H1 (cell line): Measurements from ENCODE around the gene PYGB. TPM values are rescaled to one million over a fixed set of nuclear protein-coding genes. Genes with fewer than 3 reads are reported as not detected.

ENCODE experiments used
- CTCF ChIA-PET: fragments of 300-600 bp; sonication (Branson Sonifier 250); formaldehyde crosslinking; loops from one replicate; lab custom pipeline; 2021; ENCODE audit not compliant: partially characterized antibody; lab: Charles Lee
- POLR2A ChIA-PET: fragments of 300-600 bp; sonication (Branson Sonifier 250); formaldehyde crosslinking; loops from one replicate; lab custom pipeline; 2021; ENCODE audit warnings: inconsistent platforms; ENCODE audit not compliant: partially characterized antibody; lab: Charles Lee
- DNase-seq, 2 experiments: peaks; one replicate each; pipeline versions ENCODE4 v3.0.0 to v3.0.0-alpha.2; 2010 to 2022; ENCODE audit warnings: low spot score in 2 of 2, low read depth in 1 of 2, mixed read lengths in 1 of 2
- FAIRE-seq: peaks from 2 replicates; lab custom pipeline; 2011; peaks lifted over from hg19 to GRCh38; lab: Jason Lieb, UNC
- H2AFZ ChIP-seq: 2 replicates; pipeline ENCODE4 v1.8.1; 2012; ENCODE audit warnings: low read length, inconsistent platforms
- H2AK5ac ChIP-seq: 2 replicates; pipeline ENCODE4 v1.6.1; 2013; ENCODE audit warnings: low read depth, low read length
- H2BK120ac ChIP-seq: replicated peaks from 2 replicates; pipeline ENCODE3; 2013; ENCODE audit warnings: low read depth, low read length, inconsistent platforms
- H2BK12ac ChIP-seq: 2 replicates; pipeline ENCODE4 v1.6.1; 2013; ENCODE audit warnings: low read depth, low read length
- H2BK15ac ChIP-seq: 2 replicates; pipeline ENCODE4 v1.6.1; 2013; ENCODE audit warnings: low read length
- H2BK20ac ChIP-seq: 2 replicates; pipeline ENCODE4 v1.6.1; 2013; ENCODE audit warnings: low read length
- H2BK5ac ChIP-seq: 2 replicates; pipeline ENCODE4 v1.6.1; 2013; ENCODE audit warnings: low read depth, low read length
- H3K14ac ChIP-seq: 2 replicates; pipeline ENCODE4 v1.6.1; 2013; ENCODE audit warnings: inconsistent platforms; ENCODE audit not compliant: insufficient read length
- H3K18ac ChIP-seq: 2 replicates; pipeline ENCODE4 v1.6.1; 2013; ENCODE audit warnings: low read length; ENCODE audit errors: extremely low read depth
- H3K23ac ChIP-seq: 2 replicates; pipeline ENCODE4 v1.6.1; 2013; ENCODE audit warnings: inconsistent platforms; ENCODE audit not compliant: insufficient read length
- H3K23me2 ChIP-seq: 2 replicates; pipeline ENCODE4 v1.6.1; 2013; ENCODE audit warnings: low read depth, low read length
- H3K27ac ChIP-seq: 2 replicates; pipeline ENCODE4 v1.6.1; 2011; ENCODE audit warnings: low read depth, low read length, inconsistent platforms
- H3K27me3 ChIP-seq, 4 experiments: replicated peaks in 1 of 4; 1 replicate in 1 of 4; 2 replicates in 3 of 4; pipeline versions ENCODE4 v1.6.1 to v1.8.1; 2011 to 2013; ENCODE audit warnings: low read length in 3 of 4, mild to moderate bottlenecking in 3 of 4, inconsistent platforms in 2 of 4, mixed read lengths in 2 of 4, moderate library complexity in 1 of 4; ENCODE audit not compliant: control insufficient read depth in 3 of 4, insufficient read depth in 3 of 4; ENCODE audit errors: extremely low read depth in 1 of 4
- H3K36me3 ChIP-seq, 4 experiments: 2 replicates each; pipeline versions ENCODE4 v1.6.1 to v1.8.1; 2011 to 2013; ENCODE audit warnings: mild to moderate bottlenecking in 4 of 4, low read length in 3 of 4, moderate library complexity in 2 of 4, control low read depth in 1 of 4, inconsistent platforms in 1 of 4; ENCODE audit not compliant: insufficient read depth in 4 of 4, control insufficient read depth in 2 of 4
- H3K4ac ChIP-seq: replicated peaks from 2 replicates; pipeline ENCODE3; 2013; ENCODE audit warnings: low read length, low read depth, mixed read lengths, inconsistent platforms; ENCODE audit not compliant: insufficient read length
- H3K4me1 ChIP-seq, 4 experiments: replicated peaks in 1 of 4; 1 replicate in 1 of 4; 2 replicates in 3 of 4; pipeline versions ENCODE4 v1.6.1 to v1.8.1; 2011 to 2013; ENCODE audit warnings: low read length in 3 of 4, inconsistent platforms in 2 of 4, mixed read lengths in 1 of 4; ENCODE audit not compliant: insufficient read depth in 4 of 4, control insufficient read depth in 3 of 4
- H3K4me2 ChIP-seq, 2 experiments: 2 replicates each; pipeline versions ENCODE4 v1.6.1 to v1.8.1; 2011 to 2013; ENCODE audit warnings: low read depth in 2 of 2, low read length in 2 of 2, control low read depth in 1 of 2, inconsistent platforms in 1 of 2, mild to moderate bottlenecking in 1 of 2; ENCODE audit not compliant: insufficient read depth in 1 of 2
- H3K4me3 ChIP-seq, 4 experiments: fragments of 200-600, 300-600 bp in 1 of 4; sonication (generic), shearing (Covaris generic), sonication (Bioruptor Twin) in 1 of 4; 2 replicates each; pipeline versions ENCODE4 v1.5.1 to v1.8.1; 2011 to 2016; ENCODE audit warnings: low read length in 4 of 4, low read depth in 3 of 4, control low read depth in 2 of 4, inconsistent platforms in 2 of 4, mild to moderate bottlenecking in 2 of 4, mixed read lengths in 1 of 4, moderate library complexity in 1 of 4; ENCODE audit not compliant: insufficient read depth in 2 of 4; ENCODE audit errors: extremely low read depth in 1 of 4
- H3K56ac ChIP-seq: replicated peaks from 2 replicates; pipeline ENCODE3; 2013; ENCODE audit warnings: low read depth, mild to moderate bottlenecking, mixed read lengths, low read length, inconsistent platforms; ENCODE audit not compliant: insufficient read length
- H3K79me1 ChIP-seq: 2 replicates; pipeline ENCODE4 v1.6.1; 2013; ENCODE audit warnings: low read depth, low read length, control low read depth
- H3K79me2 ChIP-seq, 2 experiments: 2 replicates each; pipeline versions ENCODE4 v1.6.1 to v1.8.1; 2012 to 2013; ENCODE audit warnings: low read length in 2 of 2, mild to moderate bottlenecking in 2 of 2, inconsistent platforms in 1 of 2; ENCODE audit not compliant: insufficient read depth in 2 of 2, control insufficient read depth in 1 of 2
- H3K9ac ChIP-seq, 4 experiments: replicated peaks in 1 of 4; 1 replicate in 1 of 4; 2 replicates in 3 of 4; pipeline versions ENCODE4 v1.6.1 to v1.8.1; 2011 to 2013; ENCODE audit warnings: low read depth in 3 of 4, low read length in 3 of 4, control low read depth in 2 of 4, mild to moderate bottlenecking in 2 of 4, moderate library complexity in 2 of 4, inconsistent platforms in 1 of 4; ENCODE audit errors: extremely low read depth in 1 of 4
- H3K9me3 ChIP-seq, 2 experiments: 2 replicates each; pipeline versions ENCODE4 v1.6.1 to v1.8.1; 2012 to 2013; ENCODE audit warnings: mild to moderate bottlenecking in 2 of 2, moderate library complexity in 2 of 2, control low read depth in 1 of 2, inconsistent platforms in 1 of 2, low read depth in 1 of 2, low read length in 1 of 2, mixed read lengths in 1 of 2; ENCODE audit not compliant: insufficient read depth in 2 of 2
- H4K20me1 ChIP-seq, 2 experiments: replicated peaks in 1 of 2; 2 replicates each; pipeline versions ENCODE3 to v1.8.1; 2011 to 2013; ENCODE audit warnings: inconsistent platforms in 2 of 2, low read length in 2 of 2, mild to moderate bottlenecking in 1 of 2; ENCODE audit not compliant: insufficient read depth in 2 of 2, control insufficient read depth in 1 of 2
- H4K5ac ChIP-seq: 2 replicates; pipeline ENCODE4 v1.6.1; 2013; ENCODE audit warnings: low read length, low read depth, mixed read lengths, inconsistent platforms; ENCODE audit not compliant: insufficient read length
- H4K8ac ChIP-seq: 2 replicates; pipeline ENCODE4 v1.8.0; 2013; ENCODE audit warnings: mild to moderate bottlenecking, moderate library complexity, low read length, inconsistent platforms; ENCODE audit not compliant: insufficient read depth; ENCODE audit errors: extremely low read depth
- H4K91ac ChIP-seq: replicated peaks from 2 replicates; pipeline ENCODE3; 2013; ENCODE audit warnings: low read length, mixed read lengths, inconsistent platforms; ENCODE audit not compliant: insufficient read length
- BACH1 ChIP-seq: IDR thresholded peaks from 2 replicates; pipeline ENCODE4 v1.6.1; 2012; ENCODE audit warnings: low read length, improper control_type of control experiment
- BCL11A ChIP-seq, 2 experiments: IDR thresholded peaks; one replicate each; pipeline ENCODE4 v1.6.1; 2011; ENCODE audit warnings: low read depth in 2 of 2, low read length in 2 of 2, mild to moderate bottlenecking in 2 of 2
- CHD2 ChIP-seq: IDR thresholded peaks from 2 replicates; pipeline ENCODE4 v1.6.1; 2012; ENCODE audit warnings: low read length, improper control_type of control experiment
- KDM1A ChIP-seq: fragments of 200-600, 300-600 bp; sonication (generic); IDR thresholded peaks from 2 replicates; pipeline ENCODE4 v1.7.1; 2016; ENCODE audit warnings: mild to moderate bottlenecking, low read length, borderline replicate concordance
- RNF2 ChIP-seq: fragments of 200-900, 300-1000 bp; sonication (generic); IDR thresholded peaks from 2 replicates; pipeline ENCODE4 v1.7.1; 2016; ENCODE audit warnings: borderline replicate concordance, low read depth, mild to moderate bottlenecking, antibody characterized with exemption, low read length; ENCODE audit not compliant: poor library complexity, severe bottlenecking; ENCODE audit errors: missing control alignments
- RXRA ChIP-seq: IDR thresholded peaks from 2 replicates; pipeline ENCODE4 v1.6.1; 2011; ENCODE audit warnings: low read depth, mild to moderate bottlenecking, low read length, moderate library complexity; ENCODE audit not compliant: insufficient read depth
- SUZ12 ChIP-seq: fragments of 200-600 bp; sonication (generic); IDR thresholded peaks from 2 replicates; pipeline ENCODE4 v1.6.1; 2012; ENCODE audit warnings: mild to moderate bottlenecking, inconsistent platforms, low read length, moderate library complexity, mixed read lengths
- WGBS, 2 experiments: shearing (Covaris generic) in 1 of 2; methylation state at CpG; one replicate each; pipeline versions ENCODE4 v1.1.6 to v1.1.7; 2013 to 2015; ENCODE audit warnings: low lambda C conversion rate in 2 of 2, mixed read lengths in 2 of 2, inconsistent platforms in 1 of 2, low coverage in 1 of 2, missing lambda C conversion rate in 1 of 2; ENCODE audit not compliant: insufficient replicate concordance in 2 of 2, insufficient coverage in 1 of 2, insufficient read length in 1 of 2; ENCODE audit errors: extremely low coverage in 1 of 2, missing lambda C conversion rate in 1 of 2; 5-methylcytosine and 5-hydroxymethylcytosine counted together
- polyA plus RNA-seq, 7 experiments: library from polyadenylated mRNA; depleted of rRNA in 3 of 7; stranded (reverse) in 5 of 7; unstranded in 2 of 7; fragments of >200 nt in 5 of 7; fragments of 200-250 nt in 2 of 7; gene quantifications; 1 replicate in 5 of 7; 2 replicates in 1 of 7; 4 replicates in 1 of 7; pipeline versions ENCODE4 v1.2.1 to v1.2.3, GENCODE V29; 2011 to 2013; ENCODE audit warnings: missing spikeins in 2 of 7, mixed read lengths in 2 of 7
- total RNA-seq: library from RNA; stranded (reverse); fragmentation: NEBNext Ultra II Directional; extraction: Animal tissue kit (Norgen Biotek cat#: 25700); gene quantifications from 2 replicates; pipeline ENCODE4 v1.2.1, GENCODE V29; 2021
- TF ChIP-seq, protein P1 (sequence below): IDR thresholded peaks from 2 replicates; pipeline ENCODE4 v1.6.1; 2011; ENCODE audit warnings: low read depth, mild to moderate bottlenecking, low read length; ENCODE audit not compliant: insufficient read depth

Gene PYGB
- total and polyA plus RNA-seq, 2 of the 8 experiments (the other 6 are each of a cell fraction or from before 2014, with no cell fraction given), result 26.6 to 56.0 TPM

DNA sequence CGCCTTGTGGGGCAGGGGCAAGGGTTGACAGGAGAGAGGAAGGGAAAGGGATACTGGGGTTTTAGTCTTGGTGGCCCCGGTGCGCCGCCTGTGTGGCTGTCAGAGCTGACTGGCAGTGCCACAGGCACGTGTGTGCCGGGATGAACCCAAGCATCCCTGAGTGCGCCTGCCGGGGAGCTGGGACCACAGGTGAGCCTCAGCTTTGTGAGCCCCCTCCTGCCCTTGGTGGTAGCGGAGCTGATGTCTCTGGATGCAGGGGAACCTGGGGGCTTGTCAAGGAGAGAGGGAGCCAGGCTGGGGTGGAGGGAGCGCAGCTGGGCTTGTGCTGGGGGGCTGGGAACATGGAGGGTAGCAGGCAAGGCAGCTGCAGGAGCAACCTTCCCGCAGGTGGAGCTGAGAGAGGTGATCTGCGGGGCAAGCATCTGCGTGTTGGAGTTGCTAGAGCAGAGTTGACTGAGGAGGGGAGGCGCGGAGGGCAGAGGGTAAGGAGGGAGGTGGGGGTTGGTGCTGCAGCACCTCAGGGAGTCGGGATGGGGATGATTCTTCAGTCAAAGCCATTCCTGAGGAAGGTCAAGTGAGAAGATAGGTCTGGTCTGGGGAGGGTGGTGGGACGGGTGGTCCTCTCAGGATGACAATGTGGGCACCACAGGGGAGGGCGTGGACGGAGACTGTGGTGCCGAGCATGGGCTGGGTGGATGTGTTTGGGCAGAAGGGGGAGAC, 28.1 kb downstream of the PYGB start:
- no peak overlapping the region for H2BK15ac ChIP-seq
- peaks cover 4 to 5% of the 10 kb centered on the region in 2 experiments for H4K20me1 ChIP-seq
- H3K23ac ChIP-seq, result no peak overlapping the region
- H2AFZ ChIP-seq, result no peak overlapping the region
- WGBS, 2 experiments, result 89% methylated on average over 20 of the region's 20 CpGs; no CpG with 5 or more reads in 1 of the 2 experiments
- no peaks in the 10 kb centered on the region; the same call in 1 of the 2 replicates for H3K79me1 ChIP-seq
- TF ChIP-seq RXRA, result no peak
- TF ChIP-seq RNF2, result no peak
- no peak for TF ChIP-seq BCL11A (IDR thresholded peaks at IDR 0.05; ENCODE audit: low read depth in 2 of 2, low read length in 2 of 2)
- TF ChIP-seq CHD2, result no peak
- no peak for TF ChIP-seq KDM1A
- TF ChIP-seq SUZ12, result no peak
- TF ChIP-seq, protein P1, sequence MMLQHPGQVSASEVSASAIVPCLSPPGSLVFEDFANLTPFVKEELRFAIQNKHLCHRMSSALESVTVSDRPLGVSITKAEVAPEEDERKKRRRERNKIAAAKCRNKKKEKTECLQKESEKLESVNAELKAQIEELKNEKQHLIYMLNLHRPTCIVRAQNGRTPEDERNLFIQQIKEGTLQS, result no peak
- TF ChIP-seq BACH1, result no peak
- CTCF ChIA-PET, result interaction anchor here (1.2 to 5.1 kb wide), 4 partner anchors 12 to 20 kb away, joined by 3 to 30 read pairs (median 4); no protein-coding TSS in a partner anchor
- H3K14ac ChIP-seq, result no peak overlapping the region
- no peak overlapping the region for H3K4me3 ChIP-seq
- no peak overlapping the region for H4K8ac ChIP-seq
- H4K91ac ChIP-seq, result no peak overlapping the region
- no peak overlapping the region for H3K4me2 ChIP-seq
- H2BK5ac ChIP-seq, result no peak overlapping the region; the same call in 1 of the 2 replicates
- no peak overlapping the region for H3K56ac ChIP-seq
- H3K9ac ChIP-seq, result no peak overlapping the region
- H3K23me2 ChIP-seq, result no peaks in the 10 kb centered on the region
- no peak overlapping the region for H2BK20ac ChIP-seq
- POLR2A ChIA-PET, result no interaction called here
- H3K4me1 ChIP-seq, result no peaks in the 10 kb centered on the region
- no peak overlapping the region for H3K27ac ChIP-seq
- H2BK120ac ChIP-seq, result no peak overlapping the region
- FAIRE-seq (no peak), DNase-seq (peak in 1 of 2 experiments; percentile 42)
- H3K36me3 ChIP-seq, result peaks cover 5 to 31% (median 19%) of the 10 kb centered on the region in 4 experiments; a peak in 7 of 8 replicates
- no peaks in the 10 kb centered on the region for H3K27me3 ChIP-seq
- H3K4ac ChIP-seq, result no peak overlapping the region
- no peaks in the 10 kb centered on the region for H3K9me3 ChIP-seq
- no peak overlapping the region for H2AK5ac ChIP-seq
- H4K5ac ChIP-seq, result no peak overlapping the region
- no peak overlapping the region for H2BK12ac ChIP-seq
- H3K18ac ChIP-seq, result no peak overlapping the region
- no peaks in the 10 kb centered on the region for H3K79me2 ChIP-seq
